H1 (cell line): ENCODE measurements around the gene MIEN1. TPM values are rescaled to one million over a fixed set of nuclear protein-coding genes. Genes with fewer than 3 reads are reported as not detected.

ENCODE experiments used
- CTCF ChIA-PET: fragments of 300-600 bp; sonication (Branson Sonifier 250); formaldehyde crosslinking; loops from one replicate; lab custom pipeline; 2021; ENCODE audit not compliant: partially characterized antibody; lab: Charles Lee
- POLR2A ChIA-PET: fragments of 300-600 bp; sonication (Branson Sonifier 250); formaldehyde crosslinking; loops from one replicate; lab custom pipeline; 2021; ENCODE audit warnings: inconsistent platforms; ENCODE audit not compliant: partially characterized antibody; lab: Charles Lee
- DNase-seq, 2 experiments: peaks; one replicate each; pipeline versions ENCODE4 v3.0.0 to v3.0.0-alpha.2; 2010 to 2022; ENCODE audit warnings: low spot score in 2 of 2, low read depth in 1 of 2, mixed read lengths in 1 of 2
- FAIRE-seq: peaks from 2 replicates; lab custom pipeline; 2011; peaks lifted over from hg19 to GRCh38; lab: Jason Lieb, UNC
- H2AFZ ChIP-seq: 2 replicates; pipeline ENCODE4 v1.8.1; 2012; ENCODE audit warnings: low read length, inconsistent platforms
- H2AK5ac ChIP-seq: 2 replicates; pipeline ENCODE4 v1.6.1; 2013; ENCODE audit warnings: low read depth, low read length
- H2BK120ac ChIP-seq: replicated peaks from 2 replicates; pipeline ENCODE3; 2013; ENCODE audit warnings: low read depth, low read length, inconsistent platforms
- H2BK12ac ChIP-seq: 2 replicates; pipeline ENCODE4 v1.6.1; 2013; ENCODE audit warnings: low read depth, low read length
- H2BK15ac ChIP-seq: 2 replicates; pipeline ENCODE4 v1.6.1; 2013; ENCODE audit warnings: low read length
- H2BK20ac ChIP-seq: 2 replicates; pipeline ENCODE4 v1.6.1; 2013; ENCODE audit warnings: low read length
- H2BK5ac ChIP-seq: 2 replicates; pipeline ENCODE4 v1.6.1; 2013; ENCODE audit warnings: low read depth, low read length
- H3K14ac ChIP-seq: 2 replicates; pipeline ENCODE4 v1.6.1; 2013; ENCODE audit warnings: inconsistent platforms; ENCODE audit not compliant: insufficient read length
- H3K18ac ChIP-seq: 2 replicates; pipeline ENCODE4 v1.6.1; 2013; ENCODE audit warnings: low read length; ENCODE audit errors: extremely low read depth
- H3K23ac ChIP-seq: 2 replicates; pipeline ENCODE4 v1.6.1; 2013; ENCODE audit warnings: inconsistent platforms; ENCODE audit not compliant: insufficient read length
- H3K23me2 ChIP-seq: 2 replicates; pipeline ENCODE4 v1.6.1; 2013; ENCODE audit warnings: low read depth, low read length
- H3K27ac ChIP-seq: 2 replicates; pipeline ENCODE4 v1.6.1; 2011; ENCODE audit warnings: low read depth, low read length, inconsistent platforms
- H3K27me3 ChIP-seq, 4 experiments: replicated peaks in 1 of 4; 1 replicate in 1 of 4; 2 replicates in 3 of 4; pipeline versions ENCODE4 v1.6.1 to v1.8.1; 2011 to 2013; ENCODE audit warnings: low read length in 3 of 4, mild to moderate bottlenecking in 3 of 4, inconsistent platforms in 2 of 4, mixed read lengths in 2 of 4, moderate library complexity in 1 of 4; ENCODE audit not compliant: control insufficient read depth in 3 of 4, insufficient read depth in 3 of 4; ENCODE audit errors: extremely low read depth in 1 of 4
- H3K36me3 ChIP-seq, 4 experiments: 2 replicates each; pipeline versions ENCODE4 v1.6.1 to v1.8.1; 2011 to 2013; ENCODE audit warnings: mild to moderate bottlenecking in 4 of 4, low read length in 3 of 4, moderate library complexity in 2 of 4, control low read depth in 1 of 4, inconsistent platforms in 1 of 4; ENCODE audit not compliant: insufficient read depth in 4 of 4, control insufficient read depth in 2 of 4
- H3K4ac ChIP-seq: replicated peaks from 2 replicates; pipeline ENCODE3; 2013; ENCODE audit warnings: low read length, low read depth, mixed read lengths, inconsistent platforms; ENCODE audit not compliant: insufficient read length
- H3K4me1 ChIP-seq, 4 experiments: replicated peaks in 1 of 4; 1 replicate in 1 of 4; 2 replicates in 3 of 4; pipeline versions ENCODE4 v1.6.1 to v1.8.1; 2011 to 2013; ENCODE audit warnings: low read length in 3 of 4, inconsistent platforms in 2 of 4, mixed read lengths in 1 of 4; ENCODE audit not compliant: insufficient read depth in 4 of 4, control insufficient read depth in 3 of 4
- H3K4me2 ChIP-seq, 2 experiments: 2 replicates each; pipeline versions ENCODE4 v1.6.1 to v1.8.1; 2011 to 2013; ENCODE audit warnings: low read depth in 2 of 2, low read length in 2 of 2, control low read depth in 1 of 2, inconsistent platforms in 1 of 2, mild to moderate bottlenecking in 1 of 2; ENCODE audit not compliant: insufficient read depth in 1 of 2
- H3K4me3 ChIP-seq, 4 experiments: fragments of 200-600, 300-600 bp in 1 of 4; sonication (generic), shearing (Covaris generic), sonication (Bioruptor Twin) in 1 of 4; 2 replicates each; pipeline versions ENCODE4 v1.5.1 to v1.8.1; 2011 to 2016; ENCODE audit warnings: low read length in 4 of 4, low read depth in 3 of 4, control low read depth in 2 of 4, inconsistent platforms in 2 of 4, mild to moderate bottlenecking in 2 of 4, mixed read lengths in 1 of 4, moderate library complexity in 1 of 4; ENCODE audit not compliant: insufficient read depth in 2 of 4; ENCODE audit errors: extremely low read depth in 1 of 4
- H3K56ac ChIP-seq: replicated peaks from 2 replicates; pipeline ENCODE3; 2013; ENCODE audit warnings: low read depth, mild to moderate bottlenecking, mixed read lengths, low read length, inconsistent platforms; ENCODE audit not compliant: insufficient read length
- H3K79me1 ChIP-seq: 2 replicates; pipeline ENCODE4 v1.6.1; 2013; ENCODE audit warnings: low read depth, low read length, control low read depth
- H3K79me2 ChIP-seq, 2 experiments: 2 replicates each; pipeline versions ENCODE4 v1.6.1 to v1.8.1; 2012 to 2013; ENCODE audit warnings: low read length in 2 of 2, mild to moderate bottlenecking in 2 of 2, inconsistent platforms in 1 of 2; ENCODE audit not compliant: insufficient read depth in 2 of 2, control insufficient read depth in 1 of 2
- H3K9ac ChIP-seq, 4 experiments: replicated peaks in 1 of 4; 1 replicate in 1 of 4; 2 replicates in 3 of 4; pipeline versions ENCODE4 v1.6.1 to v1.8.1; 2011 to 2013; ENCODE audit warnings: low read depth in 3 of 4, low read length in 3 of 4, control low read depth in 2 of 4, mild to moderate bottlenecking in 2 of 4, moderate library complexity in 2 of 4, inconsistent platforms in 1 of 4; ENCODE audit errors: extremely low read depth in 1 of 4
- H3K9me3 ChIP-seq, 2 experiments: 2 replicates each; pipeline versions ENCODE4 v1.6.1 to v1.8.1; 2012 to 2013; ENCODE audit warnings: mild to moderate bottlenecking in 2 of 2, moderate library complexity in 2 of 2, control low read depth in 1 of 2, inconsistent platforms in 1 of 2, low read depth in 1 of 2, low read length in 1 of 2, mixed read lengths in 1 of 2; ENCODE audit not compliant: insufficient read depth in 2 of 2
- H4K20me1 ChIP-seq, 2 experiments: replicated peaks in 1 of 2; 2 replicates each; pipeline versions ENCODE3 to v1.8.1; 2011 to 2013; ENCODE audit warnings: inconsistent platforms in 2 of 2, low read length in 2 of 2, mild to moderate bottlenecking in 1 of 2; ENCODE audit not compliant: insufficient read depth in 2 of 2, control insufficient read depth in 1 of 2
- H4K5ac ChIP-seq: 2 replicates; pipeline ENCODE4 v1.6.1; 2013; ENCODE audit warnings: low read length, low read depth, mixed read lengths, inconsistent platforms; ENCODE audit not compliant: insufficient read length
- H4K8ac ChIP-seq: 2 replicates; pipeline ENCODE4 v1.8.0; 2013; ENCODE audit warnings: mild to moderate bottlenecking, moderate library complexity, low read length, inconsistent platforms; ENCODE audit not compliant: insufficient read depth; ENCODE audit errors: extremely low read depth
- H4K91ac ChIP-seq: replicated peaks from 2 replicates; pipeline ENCODE3; 2013; ENCODE audit warnings: low read length, mixed read lengths, inconsistent platforms; ENCODE audit not compliant: insufficient read length
- CBX5 ChIP-seq: fragments of 300-800, 300-1000 bp; sonication (generic); IDR thresholded peaks from 2 replicates; pipeline ENCODE4 v1.7.1; 2016; ENCODE audit warnings: antibody characterized with exemption, low read length, low read depth
- CEBPB ChIP-seq: IDR thresholded peaks from 2 replicates; pipeline ENCODE4 v1.6.1; 2012; ENCODE audit warnings: low read depth, low read length
- CHD1 ChIP-seq: IDR thresholded peaks from 2 replicates; pipeline ENCODE4 v1.6.1; 2012; ENCODE audit warnings: low read depth, low read length, improper control_type of control experiment
- GTF2F1 ChIP-seq: IDR thresholded peaks from 2 replicates; pipeline ENCODE4 v1.6.1; 2012; ENCODE audit warnings: low read depth, low read length, improper control_type of control experiment, borderline replicate concordance
- HDAC2 ChIP-seq, 2 experiments: fragments of 300-600 bp in 1 of 2; sonication (generic) in 1 of 2; IDR thresholded peaks; 2 replicates each; pipeline ENCODE4 v1.6.1; 2011 to 2012; ENCODE audit warnings: low read depth in 2 of 2, low read length in 2 of 2, mild to moderate bottlenecking in 2 of 2, moderate library complexity in 2 of 2, borderline replicate concordance in 1 of 2, inconsistent platforms in 1 of 2
- POLR2AphosphoS5 ChIP-seq: IDR thresholded peaks from 2 replicates; pipeline ENCODE4 v1.6.1; 2011; ENCODE audit warnings: low read depth, low read length
- RFX5 ChIP-seq: IDR thresholded peaks from 2 replicates; pipeline ENCODE4 v1.6.1; 2011; ENCODE audit warnings: low read depth, low read length, improper control_type of control experiment, borderline replicate concordance
- SP1 ChIP-seq: IDR thresholded peaks from 2 replicates; pipeline ENCODE4 v1.6.1; 2011; ENCODE audit warnings: low read depth, low read length
- SRF ChIP-seq: IDR thresholded peaks from 2 replicates; pipeline ENCODE4 v1.6.1; 2011; ENCODE audit warnings: mild to moderate bottlenecking, low read depth, low read length, moderate library complexity
- TAF7 ChIP-seq: optimal IDR thresholded peaks from 2 replicates; pipeline ENCODE3; 2011; ENCODE audit warnings: low read depth, mild to moderate bottlenecking, inconsistent platforms, low read length, moderate library complexity, borderline replicate concordance
- TEAD4 ChIP-seq: IDR thresholded peaks from 2 replicates; pipeline ENCODE4 v1.6.1; 2012; ENCODE audit warnings: low read depth, low read length, inconsistent platforms, mixed read lengths
- USF2 ChIP-seq: IDR thresholded peaks from 2 replicates; pipeline ENCODE4 v1.6.1; 2011; ENCODE audit warnings: low read length, improper control_type of control experiment
- WGBS, 2 experiments: shearing (Covaris generic) in 1 of 2; methylation state at CpG; one replicate each; pipeline versions ENCODE4 v1.1.6 to v1.1.7; 2013 to 2015; ENCODE audit warnings: low lambda C conversion rate in 2 of 2, mixed read lengths in 2 of 2, inconsistent platforms in 1 of 2, low coverage in 1 of 2, missing lambda C conversion rate in 1 of 2; ENCODE audit not compliant: insufficient replicate concordance in 2 of 2, insufficient coverage in 1 of 2, insufficient read length in 1 of 2; ENCODE audit errors: extremely low coverage in 1 of 2, missing lambda C conversion rate in 1 of 2; 5-methylcytosine and 5-hydroxymethylcytosine counted together
- polyA plus RNA-seq, 7 experiments: library from polyadenylated mRNA; depleted of rRNA in 3 of 7; stranded (reverse) in 5 of 7; unstranded in 2 of 7; fragments of >200 nt in 5 of 7; fragments of 200-250 nt in 2 of 7; gene quantifications; 1 replicate in 5 of 7; 2 replicates in 1 of 7; 4 replicates in 1 of 7; pipeline versions ENCODE4 v1.2.1 to v1.2.3, GENCODE V29; 2011 to 2013; ENCODE audit warnings: missing spikeins in 2 of 7, mixed read lengths in 2 of 7
- total RNA-seq: library from RNA; stranded (reverse); fragmentation: NEBNext Ultra II Directional; extraction: Animal tissue kit (Norgen Biotek cat#: 25700); gene quantifications from 2 replicates; pipeline ENCODE4 v1.2.1, GENCODE V29; 2021

MIEN1 gene
- total and polyA plus RNA-seq, 2 of the 8 experiments (the other 6 are each of a cell fraction or from before 2014, with no cell fraction given): 29.6 to 54.9 TPM

GRCh38 chr17:39724731-39725130 lies 5.6 kb downstream of the MIEN1 start:
- H3K9ac ChIP-seq: no peak overlapping the region
- H2AK5ac ChIP-seq: no peak overlapping the region
- DNase-seq: no peak
- H3K79me2 ChIP-seq: no peaks in the 10 kb centered on the region
- H3K4me2 ChIP-seq: no peak overlapping the region
- no peak overlapping the region for H2BK120ac ChIP-seq
- no peak overlapping the region for H3K23ac ChIP-seq
- H3K23me2 ChIP-seq: peaks cover under 1% of the 10 kb centered on the region; the same call in 1 of the 2 replicates
- no peak overlapping the region for H2AFZ ChIP-seq
- TF ChIP-seq POLR2AphosphoS5: no peak
- no peak for TF ChIP-seq CHD1
- TF ChIP-seq RFX5: no peak
- TF ChIP-seq TAF7: no peak
- no peak for TF ChIP-seq USF2
- TF ChIP-seq HDAC2 (IDR thresholded peaks at IDR 0.05; ENCODE audit: borderline replicate concordance in 1 of 2, low read depth in 2 of 2, low read length in 2 of 2): no peak
- no peak for TF ChIP-seq SRF
- no peak for TF ChIP-seq GTF2F1
- no peak for TF ChIP-seq CBX5
- no peak for TF ChIP-seq SP1
- TF ChIP-seq CEBPB: no peak
- no peak for TF ChIP-seq TEAD4
- TF ChIP-seq, all 59 proteins: peak for 0
- Histone ChIP-seq H2BK20ac (no peak overlapping the region), H2BK15ac (no peak overlapping the region), H3K14ac (no peak overlapping the region), H3K9me3 (no peaks in the 10 kb centered on the region), H4K8ac (peak overlapping the region; percentile 76; the same call in 1 of the 2 replicates), H4K91ac (no peak overlapping the region), H3K79me1 (peaks cover 2% of the 10 kb centered on the region), H4K5ac (no peak overlapping the region), H3K4ac (no peak overlapping the region), H3K4me1 (peaks cover 0 to 11% (median 4%) of the 10 kb centered on the region in 4 experiments; a peak in 6 of 7 replicates), H3K36me3 (peaks cover 21 to 70% (median 46%) of the 10 kb centered on the region in 4 experiments), H3K56ac (no peak overlapping the region), H3K27ac (no peak overlapping the region), H2BK12ac (no peak overlapping the region), H2BK5ac (peak overlapping the region; percentile 35; the same call in 1 of the 2 replicates), H3K4me3 (no peak overlapping the region), H3K18ac (no peak overlapping the region), H4K20me1 (peaks cover 8 to 22% of the 10 kb centered on the region in 2 experiments), H3K27me3 (no peaks in the 10 kb centered on the region)
- POLR2A ChIA-PET: interaction anchor here (1.0 to 1.6 kb wide), 6 partner anchors 8 to 53 kb away, joined by 3 to 5 read pairs (median 4); no protein-coding TSS in a partner anchor
- 99% methylated on average over 13 of the region's 13 CpGs; no CpG with 5 or more reads in 1 of the 2 experiments for WGBS, 2 experiments
- no peak for FAIRE-seq
- CTCF ChIA-PET: interaction anchor here (0.9 to 2.0 kb wide), 2 partner anchors 25 to 70 kb away, joined by 3 to 4 read pairs; partner anchors contain the start of gene ERBB2
